Neural cell (in vitro differentiated cells): ENCODE data around the gene MAP3K5. TPM values are rescaled to one million over a fixed set of nuclear protein-coding genes. Genes with fewer than 3 reads are reported as not detected.

Source experiments
- H2AFZ ChIP-seq: fragments of 200-600, 300-800 bp; sonication (generic), shearing (Covaris generic); 2 replicates; pipeline ENCODE4 v1.6.0; 2014; ENCODE audit warnings: low read depth, mild to moderate bottlenecking, antibody characterized with exemption, low read length, moderate library complexity
- H3F3A ChIP-seq: fragments of 200-600 bp; shearing (Covaris generic); 2 replicates; pipeline ENCODE4 v1.6.1; 2016; ENCODE audit warnings: mild to moderate bottlenecking, moderate library complexity, mixed read lengths, antibody characterized with exemption, low read length; ENCODE audit not compliant: insufficient read depth, poor library complexity, severe bottlenecking
- H3K27ac ChIP-seq: fragments of 200-600, 300-800 bp; sonication (generic), shearing (Covaris generic); 2 replicates; pipeline ENCODE4 v1.5.1; 2014; ENCODE audit warnings: mild to moderate bottlenecking, low read length, moderate library complexity
- H3K27me3 ChIP-seq: fragments of 300-800, 200-600 bp; sonication (generic), shearing (Covaris generic); 2 replicates; pipeline ENCODE4 v1.6.0; 2014; ENCODE audit warnings: mild to moderate bottlenecking, low read depth, low read length, moderate library complexity; ENCODE audit not compliant: insufficient read depth
- H3K36me3 ChIP-seq: fragments of 300-800, 200-600 bp; sonication (generic), shearing (Covaris generic); 2 replicates; pipeline ENCODE4 v1.5.1; 2014; ENCODE audit warnings: mild to moderate bottlenecking, antibody characterized with exemption, low read length, moderate library complexity; ENCODE audit not compliant: insufficient read depth
- H3K4me2 ChIP-seq: fragments of 300-800, 200-600 bp; sonication (generic), shearing (Covaris generic); 2 replicates; pipeline ENCODE4 v1.6.0; 2014; ENCODE audit warnings: mild to moderate bottlenecking, low read length
- H3K4me3 ChIP-seq: fragments of 300-800, 200-600 bp; sonication (generic), shearing (Covaris generic); 2 replicates; pipeline ENCODE4 v1.5.1; 2014; ENCODE audit warnings: mild to moderate bottlenecking, low read length, moderate library complexity
- H3K79me2 ChIP-seq: fragments of 200-600 bp; shearing (Covaris generic); replicated peaks from 2 replicates; pipeline ENCODE4 v1.6.0; 2014; ENCODE audit warnings: mild to moderate bottlenecking, low read length, moderate library complexity; ENCODE audit not compliant: insufficient read depth
- H3K9ac ChIP-seq: fragments of 300-800, 200-600 bp; sonication (generic), shearing (Covaris generic); 2 replicates; pipeline ENCODE4 v1.6.1; 2016; ENCODE audit warnings: mild to moderate bottlenecking, low read length, mixed read lengths
- H3K9me2 ChIP-seq: fragments of 200-600 bp; shearing (Covaris generic); 2 replicates; pipeline ENCODE4 v1.6.1; 2016; ENCODE audit warnings: mild to moderate bottlenecking, low read length, mixed read lengths; ENCODE audit not compliant: insufficient read depth
- H3K9me3 ChIP-seq: fragments of 200-600, 300-800 bp; sonication (generic), shearing (Covaris generic); 2 replicates; pipeline ENCODE4 v1.6.1; 2016; ENCODE audit warnings: mild to moderate bottlenecking, mixed run types, low read length, moderate library complexity, mixed read lengths
- H4K20me1 ChIP-seq: fragments of 200-600 bp; shearing (Covaris generic); 2 replicates; pipeline ENCODE4 v1.6.1; 2016; ENCODE audit warnings: mild to moderate bottlenecking, mixed run types; ENCODE audit not compliant: insufficient read depth
- CTCF ChIP-seq: fragments of 450-650 bp; IDR thresholded peaks from 2 replicates; pipeline ENCODE4 v1.5.1; 2014; ENCODE audit warnings: antibody characterized with exemption, mild to moderate bottlenecking, moderate library complexity; ENCODE audit not compliant: poor library complexity, severe bottlenecking
- EP300 ChIP-seq: fragments of 450-650 bp; conservative IDR thresholded peaks from 2 replicates; pipeline ENCODE4 v1.6.1; 2014; ENCODE audit warnings: antibody characterized with exemption, mild to moderate bottlenecking, moderate library complexity; ENCODE audit not compliant: poor library complexity, severe bottlenecking
- EZH2 ChIP-seq: fragments of 200-600, 300-800 bp; shearing (Covaris generic), sonication (generic); IDR thresholded peaks from 2 replicates; pipeline ENCODE4 v1.6.1; 2014; ENCODE audit warnings: antibody characterized with exemption, low read length, borderline replicate concordance, mild to moderate bottlenecking; ENCODE audit not compliant: insufficient read depth, poor library complexity, severe bottlenecking
- MXI1 ChIP-seq: fragments of 450-650 bp; conservative IDR thresholded peaks from 2 replicates; pipeline ENCODE4 v1.6.1; 2014; ENCODE audit warnings: antibody characterized with exemption, mild to moderate bottlenecking; ENCODE audit not compliant: poor library complexity, severe bottlenecking
- POLR2AphosphoS5 ChIP-seq: IDR thresholded peaks from 2 replicates; pipeline ENCODE4 v1.6.1; 2012
- RAD21 ChIP-seq: fragments of 450-650 bp; conservative IDR thresholded peaks from 2 replicates; pipeline ENCODE4 v1.6.1; 2014; ENCODE audit warnings: antibody characterized with exemption, mild to moderate bottlenecking, moderate library complexity
- REST ChIP-seq: IDR thresholded peaks from 2 replicates; pipeline ENCODE4 v1.6.1; 2012; ENCODE audit warnings: borderline replicate concordance
- SMC3 ChIP-seq: fragments of 450-650 bp; conservative IDR thresholded peaks from 2 replicates; pipeline ENCODE4 v1.6.1; 2014; ENCODE audit warnings: antibody characterized with exemption, mild to moderate bottlenecking, moderate library complexity; ENCODE audit not compliant: poor library complexity
- TAF1 ChIP-seq: IDR thresholded peaks from 2 replicates; pipeline ENCODE4 v1.6.1; 2012; ENCODE audit warnings: low read depth
- polyA plus RNA-seq: library from polyadenylated mRNA; depleted of rRNA; stranded (reverse); fragments of >200 nt; gene quantifications from 2 replicates; pipeline ENCODE4 v1.2.3, GENCODE V29; 2014

MAP3K5 gene
- polyA plus RNA-seq, 1 donor from 2014 or later, result 2.0 TPM

- H3K27ac ChIP-seq, result no peak overlapping the region
- H3K4me3 ChIP-seq, result no peak overlapping the region
- no peak overlapping the region for H3K4me2 ChIP-seq
- no peaks in the 10 kb centered on the region for H3K9me2 ChIP-seq
- TF ChIP-seq REST, result no peak
- TF ChIP-seq EZH2, result no peak
- no peak for TF ChIP-seq MXI1
- no peak for TF ChIP-seq POLR2AphosphoS5
- TF ChIP-seq TAF1, result no peak
- TF ChIP-seq SMC3, result no peak
- TF ChIP-seq CTCF, result no peak
- no peak for TF ChIP-seq EP300
- no peak for TF ChIP-seq RAD21
- H3K9ac ChIP-seq, result no peak overlapping the region
- no peaks in the 10 kb centered on the region for H3K79me2 ChIP-seq
- H3K9me3 ChIP-seq, result no peaks in the 10 kb centered on the region
- no peaks in the 10 kb centered on the region for H3K27me3 ChIP-seq
- no peaks in the 10 kb centered on the region for H3F3A ChIP-seq
- H3K36me3 ChIP-seq, result no peaks in the 10 kb centered on the region
- no peaks in the 10 kb centered on the region for H4K20me1 ChIP-seq
- H2AFZ ChIP-seq, result no peak overlapping the region
These were observed 145.9 kb downstream of the MAP3K5 start for GRCh38 chr6:136646377-136646776.

- no peaks in the 10 kb centered on the region for H3K36me3 ChIP-seq
- H2AFZ ChIP-seq, result no peak overlapping the region
- no peaks in the 10 kb centered on the region for H3K79me2 ChIP-seq
- H4K20me1 ChIP-seq, result no peaks in the 10 kb centered on the region
- no peak overlapping the region for H3K9ac ChIP-seq
- no peaks in the 10 kb centered on the region for H3K9me3 ChIP-seq
- H3K9me2 ChIP-seq, result no peaks in the 10 kb centered on the region
- no peaks in the 10 kb centered on the region for H3K27me3 ChIP-seq
- TF ChIP-seq TAF1, result no peak
- no peak for TF ChIP-seq SMC3
- TF ChIP-seq CTCF, result no peak
- no peak for TF ChIP-seq MXI1
- TF ChIP-seq EP300, result no peak
- TF ChIP-seq RAD21, result no peak
- no peak for TF ChIP-seq EZH2
- TF ChIP-seq REST, result no peak
- TF ChIP-seq POLR2AphosphoS5, result no peak
- no peak overlapping the region for H3K4me3 ChIP-seq
- H3K4me2 ChIP-seq, result no peak overlapping the region
- H3F3A ChIP-seq, result no peaks in the 10 kb centered on the region
- no peak overlapping the region for H3K27ac ChIP-seq
These were observed 147.7 kb downstream of the MAP3K5 start for GRCh38 chr6:136644597-136644952.
